WTC11 (cell line): Measurements from ENCODE around the gene RPS16. TPM values are rescaled to one million over a fixed set of nuclear protein-coding genes. Genes with fewer than 3 reads are reported as not detected.

Source experiments
- ATAC-seq: fragments of 200-7000 bp; cut with Tn5 transposase; 2 replicates; pipeline ENCODE4 v1.10.0; 2021; ENCODE audit warnings: mild to moderate bottlenecking, moderate library complexity
- CTCF ChIA-PET: fragments of 300-600 bp; sonication (Branson Sonifier 250); formaldehyde crosslinking; loops from one replicate; lab custom pipeline; 2021; ENCODE audit warnings: antibody characterized with exemption; lab: Charles Lee
- POLR2A ChIA-PET: fragments of 350-600 bp; sonication (Branson Sonifier 250); formaldehyde crosslinking; loops from one replicate; lab custom pipeline; 2021; ENCODE audit warnings: antibody characterized with exemption; lab: Charles Lee
- DNase-seq: peaks from one replicate; pipeline ENCODE4 v3.0.0; 2021; ENCODE audit warnings: low spot score
- H3K27ac Mint-ChIP-seq: 2 replicates; pipeline ENCODE4 v1.8.0; 2021; ENCODE audit warnings: mixed read lengths
- H3K27me3 Mint-ChIP-seq: 2 replicates; pipeline ENCODE4 v1.8.0; 2021; ENCODE audit warnings: low read depth, mild to moderate bottlenecking, moderate library complexity, mixed read lengths
- H3K36me3 Mint-ChIP-seq: 2 replicates; pipeline ENCODE4 v1.8.0; 2021; ENCODE audit warnings: mixed read lengths
- H3K4me1 Mint-ChIP-seq: 2 replicates; pipeline ENCODE4 v1.8.0; 2022; ENCODE audit warnings: mixed read lengths
- H3K4me3 Mint-ChIP-seq: 2 replicates; pipeline ENCODE4 v1.8.0; 2021; ENCODE audit warnings: mild to moderate bottlenecking, moderate library complexity, mixed read lengths
- H3K9me3 Mint-ChIP-seq: 2 replicates; pipeline ENCODE4 v1.8.0; 2021; ENCODE audit warnings: mixed read lengths
- ARID4B ChIP-seq: sonication (generic); formaldehyde crosslinking; IDR thresholded peaks from 2 replicates; pipeline ENCODE4 v1.8.0; 2023; ENCODE audit warnings: missing genetic modification reagents, mild to moderate bottlenecking, borderline replicate concordance
- ATF2 ChIP-seq: sonication (generic); formaldehyde crosslinking; IDR thresholded peaks from 2 replicates; pipeline ENCODE4 v1.8.1; 2022; ENCODE audit warnings: low read depth, missing genetic modification reagents, borderline replicate concordance
- CDX4 ChIP-seq: fragments of 250-450 bp; sonication (Bioruptor Pico); IDR thresholded peaks from 2 replicates; pipeline ENCODE4 v1.9.0; 2021; ENCODE audit warnings: moderate library complexity, mild to moderate bottlenecking, inconsistent platforms, borderline replicate concordance
- CREB1 ChIP-seq: sonication (generic); formaldehyde crosslinking; IDR thresholded peaks from 2 replicates; pipeline ENCODE4 v1.8.0; 2023; ENCODE audit warnings: mild to moderate bottlenecking, missing genetic modification reagents
- E2F1 ChIP-seq: sonication (generic); formaldehyde crosslinking; IDR thresholded peaks from 2 replicates; pipeline ENCODE4 v1.8.0; 2022; ENCODE audit warnings: mild to moderate bottlenecking, missing genetic modification reagents
- E2F4 ChIP-seq: sonication (generic); formaldehyde crosslinking; IDR thresholded peaks from 2 replicates; pipeline ENCODE4 v1.8.1; 2022; ENCODE audit warnings: low read depth, mild to moderate bottlenecking, moderate library complexity, missing genetic modification reagents, borderline replicate concordance
- IRF1 ChIP-seq: sonication (generic); formaldehyde crosslinking; IDR thresholded peaks from 2 replicates; pipeline ENCODE4 v1.8.0; 2023; ENCODE audit warnings: missing genetic modification reagents
- MXD4 ChIP-seq: fragments of 250-450 bp; sonication (Bioruptor Pico); IDR thresholded peaks from 2 replicates; pipeline ENCODE4 v1.8.0; 2021; ENCODE audit warnings: mild to moderate bottlenecking, moderate library complexity, borderline replicate concordance
- NFYB ChIP-seq: sonication (generic); formaldehyde crosslinking; conservative IDR thresholded peaks from 2 replicates; pipeline ENCODE4 v1.8.0; 2022; ENCODE audit warnings: low read depth, missing genetic modification reagents
- NR2C2 ChIP-seq: sonication (generic); formaldehyde crosslinking; IDR thresholded peaks from 2 replicates; pipeline ENCODE4 v1.8.0; 2022; ENCODE audit warnings: mild to moderate bottlenecking, missing genetic modification reagents
- RORB ChIP-seq: fragments of 250-450 bp; sonication (Bioruptor Pico); IDR thresholded peaks from 2 replicates; pipeline ENCODE4 v1.9.0; 2021; ENCODE audit warnings: mild to moderate bottlenecking
- SOX15 ChIP-seq: fragments of 250-450 bp; sonication (Bioruptor Pico); IDR thresholded peaks from 2 replicates; pipeline ENCODE4 v1.9.0; 2021; ENCODE audit warnings: mild to moderate bottlenecking
- SP1 ChIP-seq: sonication (generic); formaldehyde crosslinking; conservative IDR thresholded peaks from 2 replicates; pipeline ENCODE4 v1.8.1; 2022; ENCODE audit warnings: missing genetic modification reagents
- TCF7 ChIP-seq: sonication (generic); formaldehyde crosslinking; IDR thresholded peaks from 2 replicates; pipeline ENCODE4 v1.8.0; 2022; ENCODE audit warnings: mild to moderate bottlenecking, low read depth, missing genetic modification reagents, moderate library complexity
- TEAD4 ChIP-seq: sonication (generic); formaldehyde crosslinking; IDR thresholded peaks from 2 replicates; pipeline ENCODE4 v1.8.0; 2022; ENCODE audit warnings: mild to moderate bottlenecking, missing genetic modification reagents
- USF1 ChIP-seq: sonication (generic); formaldehyde crosslinking; IDR thresholded peaks from 2 replicates; pipeline ENCODE4 v1.8.0; 2022; ENCODE audit warnings: mild to moderate bottlenecking, missing genetic modification reagents
- ZSCAN18 ChIP-seq: fragments of 250-450 bp; sonication (Bioruptor Pico); IDR thresholded peaks from 2 replicates; pipeline ENCODE4 v2.1.2; 2022; ENCODE audit warnings: mild to moderate bottlenecking, moderate library complexity
- total RNA-seq: library from RNA; stranded (reverse); gene quantifications from 3 replicates; pipeline ENCODE4 v1.2.3, GENCODE V29; 2021
- TF ChIP-seq, protein P1 (sequence below): sonication (generic); formaldehyde crosslinking; IDR thresholded peaks from 2 replicates; pipeline ENCODE4 v1.8.1; 2022; ENCODE audit warnings: mild to moderate bottlenecking, missing genetic modification reagents, moderate library complexity, borderline replicate concordance

The RPS16 gene
- total RNA-seq, 1 experiment from 2014 or later = 2,962 TPM

GRCh38 chr19:39388657-39389056, 47.1 kb downstream of the RPS16 start:
- peak overlapping the region; percentile 32; the same call in 1 of the 2 replicates for H3K4me3 Mint-ChIP-seq
- no peaks in the 10 kb centered on the region for H3K9me3 Mint-ChIP-seq
- ATAC-seq (no peak), DNase-seq (no peak)
- CTCF ChIA-PET = no interaction called here
- 0 out of 2 replicates have a peak overlapping the region, but pooled peaks have one; percentile 64 for H3K27ac Mint-ChIP-seq
- no peaks in the 10 kb centered on the region; the same call in 1 of the 2 replicates for H3K27me3 Mint-ChIP-seq
- no peak for TF ChIP-seq CDX4 (CRISPR knock-in tag)
- peaks cover 50% of the 10 kb centered on the region for H3K36me3 Mint-ChIP-seq
- POLR2A ChIA-PET = no interaction called here
- peaks cover 22% of the 10 kb centered on the region for H3K4me1 Mint-ChIP-seq

DNA sequence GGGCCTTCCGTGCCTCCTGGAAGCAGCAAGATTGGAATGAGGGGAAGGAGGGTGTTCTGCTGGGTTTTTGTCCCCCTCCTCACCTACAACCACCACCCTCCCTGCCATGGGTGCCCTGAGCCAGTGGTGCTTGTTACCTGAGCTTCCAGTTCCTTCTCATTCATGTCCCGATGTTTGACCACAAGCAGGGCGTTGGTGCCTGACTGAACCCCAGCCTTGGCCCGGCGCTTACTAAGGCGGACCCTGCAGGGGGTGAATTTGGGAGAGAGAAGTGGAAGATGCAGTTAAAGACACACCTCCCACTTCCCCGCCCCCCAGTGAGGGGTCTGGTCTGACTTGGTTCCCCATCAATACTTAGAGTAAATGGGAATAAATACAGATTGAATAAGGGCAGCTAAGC, 49.2 kb downstream of the RPS16 start:
- peaks cover 16% of the 10 kb centered on the region for H3K4me1 Mint-ChIP-seq
- H3K4me3 Mint-ChIP-seq = no peak overlapping the region
- ChIA-PET CTCF (no interaction called here), POLR2A (no interaction called here)
- H3K27ac Mint-ChIP-seq = 0 out of 2 replicates have a peak overlapping the region, but pooled peaks have one; percentile 19
- no peak for ATAC-seq
- no peaks in the 10 kb centered on the region for H3K9me3 Mint-ChIP-seq
- H3K27me3 Mint-ChIP-seq = no peaks in the 10 kb centered on the region; the same call in 1 of the 2 replicates
- TF ChIP-seq E2F4 (CRISPR knock-in tag) (no peak), MXD4 (CRISPR knock-in tag) (no peak), SP1 (CRISPR knock-in tag) (no peak), ZSCAN18 (no peak), ARID4B (no peak), IRF1 (no peak), ATF2 (no peak), RORB (no peak), SOX15 (CRISPR knock-in tag) (no peak), TEAD4 (CRISPR knock-in tag) (no peak), E2F1 (CRISPR knock-in tag) (no peak), USF1 (CRISPR knock-in tag) (no peak), NR2C2 (CRISPR knock-in tag) (no peak), TCF7 (CRISPR knock-in tag) (no peak), NFYB (CRISPR knock-in tag) (no peak), CREB1 (no peak)
- TF ChIP-seq, protein P1, sequence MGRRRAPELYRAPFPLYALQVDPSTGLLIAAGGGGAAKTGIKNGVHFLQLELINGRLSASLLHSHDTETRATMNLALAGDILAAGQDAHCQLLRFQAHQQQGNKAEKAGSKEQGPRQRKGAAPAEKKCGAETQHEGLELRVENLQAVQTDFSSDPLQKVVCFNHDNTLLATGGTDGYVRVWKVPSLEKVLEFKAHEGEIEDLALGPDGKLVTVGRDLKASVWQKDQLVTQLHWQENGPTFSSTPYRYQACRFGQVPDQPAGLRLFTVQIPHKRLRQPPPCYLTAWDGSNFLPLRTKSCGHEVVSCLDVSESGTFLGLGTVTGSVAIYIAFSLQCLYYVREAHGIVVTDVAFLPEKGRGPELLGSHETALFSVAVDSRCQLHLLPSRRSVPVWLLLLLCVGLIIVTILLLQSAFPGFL (CRISPR knock-in tag) = no peak
- TF ChIP-seq, all 79 proteins: peak for 0
- no peak for DNase-seq
- peaks cover 63% of the 10 kb centered on the region for H3K36me3 Mint-ChIP-seq
